DOHH2 (cell line): ENCODE results near the gene RIPOR2.

Experiments used
- CTCF ChIP-seq: fragments of 200-600 bp; sonication (generic); IDR thresholded peaks from one replicate; pipeline ENCODE4 v1.5.1; 2014; ENCODE audit warnings: antibody characterized with exemption, mild to moderate bottlenecking, low read depth, low read length; ENCODE audit not compliant: poor library complexity, severe bottlenecking
- EZH2phosphoT487 ChIP-seq: fragments of 200-600 bp; sonication (generic); IDR thresholded peaks from 2 replicates; pipeline ENCODE4 v1.6.1; 2017; ENCODE audit warnings: borderline replicate concordance, mild to moderate bottlenecking, antibody characterized with exemption, low read length, moderate library complexity, mixed read lengths

- TF ChIP-seq CTCF (no peak), EZH2phosphoT487 (no peak)
Observed at GRCh38 chr6:24760210-24760609, 175.6 kb downstream of the RIPOR2 start.
